ENCODE data around the gene TUBG1.

Gene TUBG1

DNA sequence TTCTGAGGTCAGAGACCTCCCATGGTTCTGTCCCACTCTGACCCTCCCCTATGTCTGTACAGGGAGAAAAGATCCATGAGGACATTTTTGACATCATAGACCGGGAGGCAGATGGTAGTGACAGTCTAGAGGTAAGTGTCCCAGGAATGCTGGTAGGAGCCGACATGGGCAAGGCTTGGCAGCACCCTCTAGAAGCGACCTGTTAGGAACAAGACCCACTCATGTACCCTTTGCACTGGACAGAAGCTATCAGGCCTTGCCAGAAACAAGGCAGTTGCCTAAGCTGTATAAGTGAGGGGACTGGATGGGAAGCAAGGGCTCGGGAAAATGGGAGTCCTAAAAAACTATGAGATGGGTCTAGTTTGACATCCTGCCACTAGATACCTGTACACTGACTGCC is 2.5 kb downstream of the TUBG1 start:
- H3K4me2 ChIP-seq (ENCODE audit: low read length) = no peak overlapping the region
- no peaks in the 10 kb centered on the region for H3K9me3 ChIP-seq (ENCODE audit: control insufficient read depth, insufficient read depth, low read length)
- H3K36me3 ChIP-seq (ENCODE audit: control insufficient read depth, low read length) = peaks cover 48% of the 10 kb centered on the region
- H3K27ac ChIP-seq (ENCODE audit: low read depth, low read length) = no peak overlapping the region
- TF ChIP-seq EZH2phosphoT487 (IDR thresholded peaks at IDR 0.05; ENCODE audit: borderline replicate concordance, low read length) = no peak
- TF ChIP-seq, protein P1, sequence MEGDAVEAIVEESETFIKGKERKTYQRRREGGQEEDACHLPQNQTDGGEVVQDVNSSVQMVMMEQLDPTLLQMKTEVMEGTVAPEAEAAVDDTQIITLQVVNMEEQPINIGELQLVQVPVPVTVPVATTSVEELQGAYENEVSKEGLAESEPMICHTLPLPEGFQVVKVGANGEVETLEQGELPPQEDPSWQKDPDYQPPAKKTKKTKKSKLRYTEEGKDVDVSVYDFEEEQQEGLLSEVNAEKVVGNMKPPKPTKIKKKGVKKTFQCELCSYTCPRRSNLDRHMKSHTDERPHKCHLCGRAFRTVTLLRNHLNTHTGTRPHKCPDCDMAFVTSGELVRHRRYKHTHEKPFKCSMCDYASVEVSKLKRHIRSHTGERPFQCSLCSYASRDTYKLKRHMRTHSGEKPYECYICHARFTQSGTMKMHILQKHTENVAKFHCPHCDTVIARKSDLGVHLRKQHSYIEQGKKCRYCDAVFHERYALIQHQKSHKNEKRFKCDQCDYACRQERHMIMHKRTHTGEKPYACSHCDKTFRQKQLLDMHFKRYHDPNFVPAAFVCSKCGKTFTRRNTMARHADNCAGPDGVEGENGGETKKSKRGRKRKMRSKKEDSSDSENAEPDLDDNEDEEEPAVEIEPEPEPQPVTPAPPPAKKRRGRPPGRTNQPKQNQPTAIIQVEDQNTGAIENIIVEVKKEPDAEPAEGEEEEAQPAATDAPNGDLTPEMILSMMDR (IDR thresholded peaks at IDR 0.05; ENCODE audit: low read depth, low read length, poor library complexity, severe bottlenecking) = no peak
- H3K27me3 ChIP-seq (ENCODE audit: control insufficient read depth, low read length) = no peaks in the 10 kb centered on the region
- H3K9me2 ChIP-seq (replicated peaks; ENCODE audit: control insufficient read depth, low read length) = no peaks in the 10 kb centered on the region
- H4K20me1 ChIP-seq (ENCODE audit: control insufficient read depth, insufficient read depth, low read depth, low read length) = no peaks in the 10 kb centered on the region
- no peaks in the 10 kb centered on the region; the same call in 1 of the 2 replicates for H3F3A ChIP-seq (ENCODE audit: control insufficient read depth, insufficient read depth)
- peaks cover 15% of the 10 kb centered on the region for H3K4me1 ChIP-seq (ENCODE audit: control insufficient read depth, low read length)
- H3K79me2 ChIP-seq (ENCODE audit: control insufficient read depth, low read length) = peaks cover 32% of the 10 kb centered on the region
- no peak overlapping the region for H3K4me3 ChIP-seq (ENCODE audit: low read length)

DNA sequence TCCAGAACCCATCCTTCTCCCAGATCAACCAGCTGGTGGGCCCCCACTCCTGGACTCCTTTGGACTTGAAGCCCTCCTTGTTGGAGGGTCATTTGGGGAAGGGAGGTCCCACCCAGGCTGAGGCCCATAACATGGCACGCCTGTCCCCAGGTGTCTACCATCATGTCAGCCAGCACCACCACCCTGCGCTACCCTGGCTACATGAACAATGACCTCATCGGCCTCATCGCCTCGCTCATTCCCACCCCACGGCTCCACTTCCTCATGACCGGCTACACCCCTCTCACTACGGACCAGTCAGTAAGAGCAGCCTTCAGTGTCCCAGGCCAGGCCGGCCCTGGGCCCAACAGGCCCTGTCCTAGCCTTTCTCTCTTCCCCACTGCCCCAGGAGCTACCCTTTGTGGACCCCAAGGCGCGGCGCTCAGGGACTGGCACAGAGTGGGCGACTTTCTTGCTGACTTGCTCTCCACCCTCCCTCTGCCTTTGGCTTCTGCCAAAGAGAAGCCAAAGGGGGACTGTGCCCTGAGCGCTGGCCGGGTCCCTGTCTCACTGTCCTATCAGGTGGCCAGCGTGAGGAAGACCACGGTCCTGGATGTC is 4.3 kb downstream of the TUBG1 start:
- no peaks in the 10 kb centered on the region for H3K9me2 ChIP-seq (replicated peaks; ENCODE audit: control insufficient read depth, low read length)
- no peak for TF ChIP-seq EZH2phosphoT487 (IDR thresholded peaks at IDR 0.05; ENCODE audit: borderline replicate concordance, low read length)
- TF ChIP-seq, protein P1 (IDR thresholded peaks at IDR 0.05; ENCODE audit: low read depth, low read length, poor library complexity, severe bottlenecking) = no peak
- H3F3A ChIP-seq (ENCODE audit: control insufficient read depth, insufficient read depth) = peaks cover 3% of the 10 kb centered on the region
- H3K4me2 ChIP-seq (ENCODE audit: low read length) = no peak overlapping the region
- H3K27ac ChIP-seq (ENCODE audit: low read depth, low read length) = no peak overlapping the region
- H3K4me3 ChIP-seq (ENCODE audit: low read length) = no peak overlapping the region
- H3K9me3 ChIP-seq (ENCODE audit: control insufficient read depth, insufficient read depth, low read length) = no peaks in the 10 kb centered on the region
- no peaks in the 10 kb centered on the region for H4K20me1 ChIP-seq (ENCODE audit: control insufficient read depth, insufficient read depth, low read depth, low read length)
- H3K4me1 ChIP-seq (ENCODE audit: control insufficient read depth, low read length) = peaks cover 13% of the 10 kb centered on the region
- peaks cover 15% of the 10 kb centered on the region for H3K79me2 ChIP-seq (ENCODE audit: control insufficient read depth, low read length)
- H3K27me3 ChIP-seq (ENCODE audit: control insufficient read depth, low read length) = no peaks in the 10 kb centered on the region
- H3K36me3 ChIP-seq (ENCODE audit: control insufficient read depth, low read length) = peaks cover 48% of the 10 kb centered on the region

DNA sequence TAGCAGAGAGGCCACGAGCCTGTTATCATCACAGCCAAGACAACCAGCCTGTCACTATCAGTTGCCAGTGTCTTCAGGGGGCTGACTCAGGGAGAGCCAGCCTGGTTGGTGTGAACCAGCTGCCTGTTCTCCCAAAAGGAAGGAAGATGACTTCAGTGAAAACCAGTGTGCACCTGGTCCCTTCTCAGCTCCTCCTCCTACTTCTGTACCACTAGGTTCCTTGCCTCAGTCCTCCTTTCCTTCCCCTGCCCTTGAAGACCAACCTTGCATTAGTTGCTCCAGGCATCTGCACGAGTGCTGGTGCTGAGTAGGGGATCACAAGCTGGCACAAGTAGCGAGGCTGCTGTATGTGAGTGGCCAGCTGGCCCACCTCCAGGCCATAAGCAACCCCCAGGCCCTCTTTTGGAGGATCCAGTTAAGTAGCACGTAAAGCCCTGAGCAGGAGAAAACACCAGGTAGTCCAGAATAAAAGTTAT is 8.5 kb downstream of the TUBG1 start:
- Histone ChIP-seq H3K4me2 (ENCODE audit: low read length) (no peak overlapping the region), H3K9me3 (ENCODE audit: control insufficient read depth, insufficient read depth, low read length) (no peaks in the 10 kb centered on the region), H3K36me3 (ENCODE audit: control insufficient read depth, low read length) (peaks cover 28% of the 10 kb centered on the region), H3K27me3 (ENCODE audit: control insufficient read depth, low read length) (no peaks in the 10 kb centered on the region), H3F3A (ENCODE audit: control insufficient read depth, insufficient read depth) (peaks cover 3% of the 10 kb centered on the region; the same call in 1 of the 2 replicates), H3K4me3 (ENCODE audit: low read length) (no peak overlapping the region), H3K4me1 (ENCODE audit: control insufficient read depth, low read length) (peaks cover 24% of the 10 kb centered on the region), H3K27ac (ENCODE audit: low read depth, low read length) (no peak overlapping the region), H3K9me2 (replicated peaks; ENCODE audit: control insufficient read depth, low read length) (no peaks in the 10 kb centered on the region), H4K20me1 (ENCODE audit: control insufficient read depth, insufficient read depth, low read depth, low read length) (no peaks in the 10 kb centered on the region), H3K79me2 (ENCODE audit: control insufficient read depth, low read length) (no peaks in the 10 kb centered on the region)
- no peak for TF ChIP-seq EZH2phosphoT487 (IDR thresholded peaks at IDR 0.05; ENCODE audit: borderline replicate concordance, low read length)
- TF ChIP-seq, protein P1 (IDR thresholded peaks at IDR 0.05; ENCODE audit: low read depth, low read length, poor library complexity, severe bottlenecking) = no peak

Data from DOHH2 (cell line).